Right kidney (tissue), 1 donor: Measurements from ENCODE around the gene PCDHGB2.
"Not testable (repeated sequence)": the region's sequence is repeated elsewhere in the genome, so short reads cannot be mapped to it uniquely, and the experiment has no call there.

Experiments
- DNase-seq: peaks from one replicate; pipeline ENCODE4 v3.0.0-alpha.2; 2016

PCDHGB2 gene

GRCh38 chr5:141346017-141346416 lies 13.8 kb upstream of the PCDHGB2 start:
- not testable (repeated sequence) for DNase-seq

DNA sequence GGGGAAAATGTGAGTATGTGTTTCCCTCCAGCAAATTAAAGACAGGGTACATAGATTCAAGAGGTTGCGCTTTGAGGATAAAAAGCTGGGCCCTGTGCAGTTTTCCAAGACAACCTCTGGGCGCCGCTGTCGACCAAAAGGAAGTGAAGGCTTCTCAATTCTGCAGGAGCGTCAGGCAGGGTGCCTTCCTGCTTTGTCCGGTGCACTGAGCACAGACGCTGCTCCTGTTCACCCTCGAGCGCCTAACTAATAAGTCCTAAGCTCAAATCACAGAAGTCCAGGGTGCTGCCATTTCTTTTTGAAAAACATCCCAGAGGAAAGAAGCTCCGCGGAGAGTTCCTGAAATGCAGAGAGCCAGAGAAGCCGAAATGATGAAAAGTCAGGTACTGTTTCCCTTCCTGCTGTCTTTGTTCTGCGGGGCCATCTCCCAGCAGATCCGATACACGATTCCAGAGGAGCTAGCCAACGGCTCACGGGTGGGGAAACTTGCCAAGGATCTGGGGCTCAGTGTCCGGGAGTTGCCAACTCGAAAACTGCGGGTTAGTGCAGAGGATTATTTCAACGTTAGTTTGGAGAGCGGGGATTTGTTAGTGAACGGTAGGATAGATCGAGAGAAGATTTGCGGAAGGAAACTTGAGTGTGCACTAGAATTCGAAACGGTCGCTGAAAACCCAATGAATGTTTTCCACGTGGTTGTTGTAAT lies 9.7 kb upstream of the PCDHGB2 start, which contains the start of gene PCDHGB1:
PCDHGB1 (plus strand) TSS at position 183 of the 703 bp plus-strand sequence; CDS start at position 345, 162 bp downstream.
- no peak for DNase-seq

GRCh38 chr5:141351591-141351990 lies 8.2 kb upstream of the PCDHGB2 start:
- DNase-seq: no peak

DNA sequence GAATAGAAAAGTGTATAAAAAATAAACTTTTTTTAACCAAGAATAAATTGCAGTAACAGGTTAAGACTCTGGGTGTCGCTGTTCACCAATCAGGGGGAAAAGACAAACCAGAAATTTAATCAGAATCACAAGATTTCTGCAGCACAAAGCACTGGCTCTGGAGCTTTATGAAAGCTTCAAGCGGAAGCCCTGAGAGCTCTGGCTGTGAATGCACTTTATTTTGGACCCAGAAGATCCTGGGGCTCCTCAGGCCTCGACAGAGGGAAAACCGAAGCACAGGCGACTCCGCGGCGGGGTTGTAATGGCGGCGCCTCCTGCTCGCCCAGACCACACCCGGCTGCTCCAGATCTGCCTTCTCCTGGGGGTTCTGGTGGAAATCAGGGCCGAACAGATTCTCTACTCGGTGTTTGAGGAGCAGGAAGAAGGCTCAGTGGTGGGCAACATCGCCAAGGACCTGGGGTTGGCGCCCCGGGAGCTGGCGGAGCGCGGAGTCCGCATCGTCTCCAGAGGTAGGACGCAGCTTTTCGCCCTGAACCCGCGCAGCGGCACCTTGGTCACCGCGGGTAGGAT lies 4.8 kb upstream of the PCDHGB2 start, which contains the start of gene PCDHGA4:
PCDHGA4 (plus strand) TSS at position 122 of the 570 bp plus-strand sequence; CDS start at position 209, 87 bp downstream.
- DNase-seq: no peak

- DNase-seq: no peak
Observed at GRCh38 chr5:141355641-141356040, 4.2 kb upstream of the PCDHGB2 start.

GRCh38 chr5:141356133-141356532 lies 3.7 kb upstream of the PCDHGB2 start:
- no peak for DNase-seq

DNA sequence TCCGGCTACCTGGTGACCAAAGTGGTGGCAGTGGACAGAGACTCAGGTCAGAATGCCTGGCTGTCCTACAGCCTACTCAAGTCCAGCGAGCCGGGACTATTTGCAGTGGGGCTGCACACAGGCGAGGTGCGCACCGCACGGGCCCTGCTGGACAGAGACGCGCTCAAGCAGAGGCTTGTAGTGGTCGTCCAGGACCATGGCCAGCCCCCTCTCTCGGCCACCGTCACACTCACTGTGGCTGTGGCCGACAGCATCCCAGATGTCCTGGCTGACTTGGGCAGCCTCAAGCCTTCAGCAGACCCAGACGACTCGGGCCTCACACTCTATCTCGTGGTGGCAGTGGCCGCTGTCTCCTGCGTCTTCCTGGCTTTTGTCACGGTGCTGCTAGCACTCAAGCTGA lies 2.8 kb upstream of the PCDHGB2 start:
- no peak for DNase-seq

DNA sequence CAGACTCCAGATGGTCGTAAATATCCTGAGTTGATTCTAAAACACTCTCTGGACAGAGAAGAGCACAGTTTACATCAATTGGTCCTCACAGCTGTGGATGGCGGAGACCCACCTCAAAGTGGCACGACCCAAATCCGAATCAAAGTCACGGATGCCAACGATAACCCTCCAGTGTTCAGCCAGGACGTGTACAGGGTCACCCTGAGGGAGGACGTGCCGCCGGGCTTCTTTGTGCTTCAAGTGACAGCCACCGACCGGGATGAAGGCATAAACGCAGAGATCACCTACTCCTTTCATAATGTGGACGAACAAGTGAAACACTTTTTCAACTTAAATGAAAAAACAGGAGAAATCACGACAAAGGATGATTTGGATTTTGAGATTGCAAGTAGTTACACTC lies 891 bp downstream of the PCDHGB2 start:
- DNase-seq: no peak

DNA sequence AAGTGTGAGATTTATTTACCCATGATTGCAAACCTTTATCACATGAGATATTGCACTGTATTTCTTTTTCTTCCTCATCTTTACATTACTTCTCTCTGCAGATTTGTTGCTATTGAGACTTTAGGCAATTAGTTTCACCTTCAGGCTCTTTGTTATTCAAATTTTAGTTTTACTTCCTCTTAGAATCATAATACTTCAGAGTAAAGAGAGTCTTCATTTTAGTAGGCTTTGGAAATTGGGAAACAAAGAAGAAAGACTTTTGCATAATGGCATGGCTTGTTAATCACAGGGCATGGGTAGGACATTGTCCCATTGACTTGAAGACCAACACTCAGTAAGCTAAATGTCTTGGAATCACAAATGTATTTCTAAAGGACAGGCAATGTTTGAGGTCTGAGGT lies 2.9 kb downstream of the PCDHGB2 start:
- no peak for DNase-seq

- peak; percentile 22 for DNase-seq
Observed at GRCh38 chr5:141363952-141364660, 4.3 kb downstream of the PCDHGB2 start, which contains the start of gene PCDHGA5. PCDHGA5 (plus strand) TSS chr5:141364162; CDS start chr5:141364331, 169 bp downstream.

DNA sequence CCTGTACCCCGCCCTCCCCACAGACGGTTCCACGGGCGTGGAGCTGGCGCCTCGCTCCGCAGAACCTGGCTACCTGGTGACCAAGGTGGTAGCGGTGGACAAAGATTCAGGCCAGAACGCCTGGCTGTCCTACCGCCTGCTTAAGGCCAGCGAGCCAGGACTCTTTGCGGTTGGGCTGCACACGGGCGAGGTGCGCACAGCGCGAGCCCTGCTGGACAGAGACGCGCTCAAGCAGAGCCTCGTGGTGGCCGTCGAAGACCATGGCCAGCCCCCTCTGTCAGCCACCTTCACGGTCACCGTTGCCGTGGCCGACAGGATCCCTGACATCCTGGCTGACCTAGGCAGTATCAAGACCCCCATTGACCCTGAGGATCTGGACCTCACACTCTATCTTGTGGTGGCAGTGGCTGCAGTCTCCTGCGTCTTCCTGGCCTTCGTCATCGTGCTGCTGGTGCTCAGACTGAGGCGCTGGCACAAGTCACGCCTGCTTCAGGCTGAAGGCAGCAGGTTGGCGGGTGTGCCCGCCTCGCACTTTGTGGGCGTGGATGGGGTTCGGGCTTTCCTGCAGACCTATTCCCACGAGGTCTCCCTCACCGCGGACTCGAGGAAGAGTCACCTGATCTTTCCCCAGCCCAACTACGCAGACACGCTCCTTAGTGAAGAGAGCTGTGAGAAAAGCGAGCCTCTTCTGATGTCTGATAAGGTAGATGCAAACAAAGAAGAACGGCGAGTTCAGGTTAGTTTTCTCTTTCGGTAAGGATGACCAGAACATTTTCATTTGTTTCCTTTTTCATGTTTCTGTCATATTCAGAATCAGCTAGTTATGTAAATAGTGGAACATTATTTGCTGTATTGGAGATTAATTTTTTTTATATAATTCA lies 6.5 kb downstream of the PCDHGB2 start:
- DNase-seq: no peak

GRCh38 chr5:141369994-141370848 lies 10.4 kb downstream of the PCDHGB2 start, which contains the start of gene PCDHGB3:
PCDHGB3 (plus strand) TSS chr5:141370242; CDS start chr5:141370395, 153 bp downstream.
- no peak for DNase-seq

DNA sequence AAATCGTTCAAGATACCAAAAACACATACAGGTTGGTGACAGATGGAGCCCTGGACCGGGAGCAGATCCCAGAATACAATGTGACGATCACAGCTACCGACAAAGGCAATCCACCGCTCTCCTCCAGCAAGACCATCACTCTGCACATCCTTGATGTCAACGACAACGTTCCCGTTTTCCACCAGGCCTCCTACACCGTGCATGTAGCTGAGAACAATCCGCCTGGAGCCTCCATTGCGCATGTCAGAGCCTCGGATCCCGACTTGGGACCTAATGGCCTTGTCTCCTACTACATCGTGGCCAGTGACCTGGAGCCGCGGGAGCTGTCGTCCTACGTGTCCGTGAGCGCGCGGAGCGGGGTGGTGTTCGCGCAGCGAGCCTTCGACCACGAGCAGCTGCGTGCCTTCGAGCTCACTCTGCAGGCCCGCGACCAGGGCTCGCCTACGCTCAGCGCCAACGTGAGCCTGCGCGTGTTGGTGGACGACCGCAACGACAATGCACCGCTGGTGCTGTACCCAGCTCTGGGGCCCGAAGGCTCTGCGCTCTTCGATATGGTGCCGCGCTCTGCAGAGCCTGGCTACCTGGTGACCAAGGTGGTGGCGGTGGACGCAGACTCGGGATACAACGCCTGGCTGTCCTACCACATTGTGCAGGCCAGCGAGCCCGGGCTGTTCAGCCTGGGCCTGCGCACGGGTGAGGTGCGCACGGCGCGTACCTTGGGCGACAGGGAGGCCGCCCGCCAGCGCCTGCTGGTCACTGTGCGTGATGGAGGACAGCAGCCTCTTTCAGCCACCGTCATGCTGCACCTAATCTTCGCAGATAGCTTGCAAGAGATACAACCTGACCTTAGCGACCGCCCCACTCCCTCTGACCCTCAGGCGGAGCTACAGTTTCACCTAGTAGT lies 12.0 kb downstream of the PCDHGB2 start:
- no peak for DNase-seq

GRCh38 chr5:141373673-141374317 lies 14.0 kb downstream of the PCDHGB2 start, which contains the start of gene PCDHGA6:
PCDHGA6 (plus strand) TSS chr5:141373891; CDS start chr5:141374084, 193 bp downstream.
- DNase-seq: peak; percentile 41

DNA sequence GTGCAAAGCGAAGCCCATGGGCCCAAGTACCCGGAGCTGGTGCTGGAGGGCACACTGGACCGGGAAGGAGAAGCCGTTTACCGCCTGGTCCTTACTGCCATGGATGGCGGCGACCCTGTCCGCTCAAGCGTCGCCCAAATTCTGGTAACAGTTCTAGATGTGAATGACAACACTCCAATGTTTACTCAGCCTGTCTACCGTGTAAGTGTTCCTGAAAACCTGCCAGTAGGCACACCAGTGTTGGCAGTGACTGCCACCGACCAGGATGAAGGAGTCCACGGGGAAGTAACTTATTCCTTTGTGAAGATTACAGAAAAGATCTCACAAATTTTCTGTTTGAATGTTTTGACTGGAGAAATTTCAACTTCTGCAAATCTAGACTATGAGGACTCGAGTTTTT lies 14.8 kb downstream of the PCDHGB2 start:
- DNase-seq: no peak

- DNase-seq: not testable (repeated sequence)
Observed at GRCh38 chr5:141375444-141376155, 15.8 kb downstream of the PCDHGB2 start.

- DNase-seq: peak; percentile 19
Observed at GRCh38 chr5:141382469-141383294, 22.9 kb downstream of the PCDHGB2 start, which contains the start of gene PCDHGA7. PCDHGA7 (plus strand) TSS chr5:141382742; CDS start chr5:141382900, 158 bp downstream.
